GM19395 (cell line): ENCODE results near the gene RAPGEF1.
A peak's percentile ranks its signal among the peaks of the same experiment; 100 is the strongest.
"Not testable (repeated sequence)": the region's sequence is repeated elsewhere in the genome, so short reads cannot be mapped to it uniquely, and the experiment has no call there.

Experiments used
- ATAC-seq: cut with Tn5 transposase; IDR thresholded peaks from one replicate; pipeline ENCODE4 v1.9.1; 2021; ENCODE audit warnings: mild to moderate bottlenecking, moderate library complexity; ENCODE audit not compliant: unreplicated experiment

Gene RAPGEF1

DNA sequence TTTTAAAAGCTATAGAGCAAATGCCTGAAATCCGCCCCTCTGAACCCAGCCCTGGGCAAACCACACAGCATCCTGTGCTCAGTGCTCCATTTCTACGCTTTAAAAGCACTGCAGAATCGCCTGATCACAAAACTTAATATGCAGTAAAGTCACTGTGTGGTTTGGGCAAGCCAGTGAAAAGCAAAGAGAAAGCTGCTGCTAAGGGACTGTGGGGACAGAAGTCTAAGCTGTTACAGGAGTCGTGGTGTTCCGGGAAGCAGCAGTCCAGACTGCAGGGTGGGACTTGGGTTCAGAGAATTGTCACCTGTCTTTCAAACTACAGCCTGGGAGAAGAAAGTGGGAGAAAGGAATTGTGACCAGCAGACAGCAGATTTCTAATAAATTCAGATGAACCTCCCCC is 8.2 kb downstream of the RAPGEF1 start:
- ATAC-seq = no peak

DNA sequence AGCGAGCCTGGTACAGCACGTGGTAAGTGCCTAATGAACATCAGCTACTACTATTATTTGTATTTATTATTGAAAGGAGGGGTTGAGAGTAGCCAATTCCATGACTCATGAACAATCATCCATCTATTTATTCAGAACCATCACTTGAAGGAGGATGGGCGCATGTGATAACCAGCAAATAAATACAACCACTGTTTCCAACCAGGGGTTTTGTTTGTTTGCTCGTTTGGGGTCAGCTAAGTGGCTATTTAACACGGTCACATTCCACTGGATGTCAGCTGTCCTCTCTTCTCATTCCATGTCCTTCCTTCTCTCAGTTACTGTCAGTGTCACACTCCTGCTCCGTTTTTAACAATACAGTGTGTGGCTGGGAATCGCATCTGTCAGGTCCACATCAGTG is 8.6 kb downstream of the RAPGEF1 start:
- no peak for ATAC-seq

DNA sequence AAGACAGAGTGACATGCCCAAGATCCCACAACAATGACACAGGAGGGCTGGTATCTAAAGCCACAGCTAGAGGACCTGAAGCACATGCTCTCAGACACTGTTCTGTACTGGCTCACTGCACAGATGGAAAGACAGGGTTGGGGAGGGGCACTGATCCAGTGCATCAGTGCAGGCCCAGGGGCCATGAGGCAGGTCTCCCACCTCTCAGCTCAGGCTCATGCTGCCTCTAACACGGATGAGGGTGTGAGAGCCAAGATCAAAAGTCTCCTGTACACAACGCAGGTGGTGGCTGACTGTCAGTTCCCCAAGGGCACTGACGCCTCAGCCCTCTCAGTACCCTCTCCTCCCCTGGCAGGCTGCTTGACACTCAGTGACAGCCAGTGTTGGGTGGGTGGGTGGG is 10.9 kb downstream of the RAPGEF1 start:
- ATAC-seq = no peak

DNA sequence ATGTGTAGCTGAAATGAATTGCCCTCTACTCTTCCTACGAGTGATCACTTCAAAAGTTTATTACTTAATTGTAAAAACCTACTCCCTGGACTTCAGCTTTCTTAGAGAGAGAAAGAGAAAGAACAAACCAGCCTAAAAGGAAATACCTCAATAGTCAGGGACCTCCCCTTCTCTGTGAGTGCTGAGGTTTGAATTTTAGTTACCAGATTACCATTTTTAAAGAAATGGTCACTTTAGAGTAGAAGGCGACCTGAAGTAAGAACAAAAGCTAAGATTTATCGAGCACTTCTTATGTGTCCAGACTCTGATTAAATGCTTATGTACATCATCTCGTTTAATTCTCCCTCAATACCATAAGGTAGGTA is 11.3 kb downstream of the RAPGEF1 start:
- no peak for ATAC-seq

DNA sequence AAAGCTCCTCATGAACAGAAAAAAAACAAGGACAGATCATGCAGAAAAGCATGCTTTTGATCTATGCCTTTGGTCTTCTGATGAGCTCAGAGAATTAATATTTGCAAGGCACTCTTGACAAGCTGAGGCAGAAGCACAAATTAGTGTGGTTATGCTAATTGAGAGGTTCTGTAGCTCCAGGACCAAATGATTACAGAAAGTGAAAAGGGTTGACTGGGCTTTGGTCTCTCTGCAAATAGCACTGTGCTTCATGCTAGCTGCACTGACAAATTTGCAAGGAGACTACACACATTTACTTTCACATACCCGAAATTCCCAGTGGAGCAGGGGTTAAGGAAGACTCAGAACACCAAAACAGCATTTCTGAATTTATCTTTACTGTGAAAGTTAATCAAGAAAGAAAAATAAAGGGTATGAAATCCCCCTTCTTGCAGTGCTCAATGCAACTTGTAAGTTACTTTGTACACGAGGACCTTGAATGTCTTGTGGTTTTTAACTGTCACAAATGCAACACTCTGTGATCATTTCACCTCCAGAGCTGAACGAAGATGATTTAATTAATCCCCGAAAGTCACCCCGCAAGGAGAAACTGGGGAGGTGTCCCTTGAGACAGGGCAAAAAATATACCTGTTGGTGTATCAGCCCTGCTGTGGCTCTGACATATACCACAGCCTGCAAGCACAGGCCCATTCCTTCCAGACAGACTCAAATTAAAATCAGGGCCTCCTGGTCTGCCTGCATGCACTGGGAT is 11.9 kb downstream of the RAPGEF1 start:
- ATAC-seq = no peak

DNA sequence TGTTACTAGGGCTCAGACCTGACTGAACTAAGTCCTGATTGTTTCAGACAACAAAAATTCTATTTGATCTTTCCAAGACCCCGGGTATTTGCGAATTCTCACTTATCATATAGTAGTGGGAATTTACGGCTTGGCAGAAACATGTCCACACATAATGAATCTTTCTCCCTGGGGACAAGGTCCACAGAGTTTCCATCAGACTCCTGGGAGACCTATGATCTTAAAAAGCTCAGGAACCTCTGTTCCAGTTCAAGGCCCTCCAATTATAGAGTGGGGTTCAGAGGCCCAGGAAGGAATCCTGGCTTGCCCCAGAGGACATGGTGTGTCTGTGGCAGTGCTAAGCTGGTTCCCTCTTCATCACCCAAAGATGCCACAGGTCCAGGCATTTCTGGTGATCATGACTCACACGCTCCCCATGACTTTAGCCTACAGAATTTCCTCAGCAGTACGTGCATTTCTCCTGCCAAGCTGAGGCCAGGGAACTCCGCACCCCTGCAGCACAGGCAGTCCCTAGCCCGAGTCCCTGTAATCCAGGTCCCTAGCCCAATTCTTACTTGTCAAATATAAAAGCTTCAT is 12.6 kb downstream of the RAPGEF1 start:
- ATAC-seq = no peak

DNA sequence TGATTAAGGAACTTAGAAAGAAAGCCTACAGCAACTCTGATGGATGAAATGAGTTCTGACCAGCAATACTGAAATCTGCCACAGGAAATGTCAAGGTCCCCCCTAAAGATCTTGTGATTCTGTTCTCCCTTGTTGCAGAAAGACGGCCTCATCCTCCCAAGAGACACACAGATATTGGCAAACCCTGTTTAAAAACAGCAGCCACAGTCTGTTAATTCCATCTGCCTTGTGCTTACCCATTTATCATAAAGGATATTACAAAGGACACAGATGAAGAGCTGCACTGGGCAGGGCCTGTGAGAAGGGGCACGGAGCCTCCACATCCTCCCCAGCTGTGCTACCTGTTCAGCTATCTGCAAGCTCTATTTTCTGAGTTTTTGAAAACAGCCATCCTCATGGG is 15.2 kb downstream of the RAPGEF1 start:
- ATAC-seq = no peak

DNA sequence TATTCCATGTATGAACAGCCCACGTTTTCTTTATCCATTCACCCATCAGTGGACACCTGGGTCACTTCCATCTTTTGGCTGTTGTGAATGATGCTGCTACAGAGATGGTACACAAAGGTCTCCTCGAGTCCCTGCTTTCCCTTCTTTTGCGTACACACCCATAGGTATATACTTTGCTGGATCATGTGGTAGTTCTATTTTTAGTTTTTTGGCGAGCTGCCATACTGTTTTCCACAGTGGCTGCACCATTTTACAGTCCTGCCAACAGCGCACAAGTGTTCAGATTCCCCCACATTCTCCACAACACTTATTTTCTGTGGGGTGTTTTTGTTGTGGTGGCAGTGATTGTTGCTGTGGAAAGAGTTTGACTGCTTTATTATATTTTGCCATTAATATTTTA is 16.2 kb downstream of the RAPGEF1 start:
- ATAC-seq = no peak

DNA sequence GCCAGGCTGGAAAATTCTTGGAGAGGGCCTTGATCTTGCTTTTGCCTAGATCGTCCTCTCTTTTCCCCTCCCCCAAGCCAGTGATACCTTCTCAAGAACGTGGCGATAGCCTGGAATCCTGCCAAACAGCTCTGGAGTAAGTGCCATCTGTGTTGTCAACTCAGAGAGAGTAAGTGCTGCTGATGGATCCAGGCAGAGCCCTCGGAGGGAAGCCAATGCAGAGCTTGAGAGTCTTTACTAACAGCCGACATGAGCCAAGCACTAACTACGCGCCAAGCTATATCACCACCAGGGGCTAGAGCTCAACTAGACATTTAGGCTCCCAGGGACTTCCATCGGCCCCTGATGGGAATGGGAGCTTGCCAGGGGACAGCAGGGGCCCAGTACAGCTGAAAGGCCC is 17.6 kb downstream of the RAPGEF1 start:
- no peak for ATAC-seq

DNA sequence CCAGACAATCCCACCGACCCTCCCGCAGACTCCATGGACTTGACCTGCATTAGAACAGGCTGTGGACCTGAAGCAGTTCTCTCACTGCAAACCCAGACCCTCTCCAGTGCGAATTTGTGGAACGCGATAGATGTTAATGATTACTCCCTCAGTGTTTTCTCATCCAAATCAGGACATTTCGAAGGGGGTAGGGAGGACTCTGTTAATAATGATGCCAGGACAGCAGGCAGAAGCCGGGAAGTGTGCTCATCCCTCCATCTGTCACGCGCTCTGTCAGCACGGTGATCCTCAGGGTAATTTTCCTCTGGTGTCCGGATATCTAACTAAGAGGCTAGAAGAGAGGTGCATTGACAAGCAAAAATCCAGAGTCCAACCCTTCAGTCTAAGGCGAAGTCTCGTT is 18.8 kb downstream of the RAPGEF1 start:
- no peak for ATAC-seq

DNA sequence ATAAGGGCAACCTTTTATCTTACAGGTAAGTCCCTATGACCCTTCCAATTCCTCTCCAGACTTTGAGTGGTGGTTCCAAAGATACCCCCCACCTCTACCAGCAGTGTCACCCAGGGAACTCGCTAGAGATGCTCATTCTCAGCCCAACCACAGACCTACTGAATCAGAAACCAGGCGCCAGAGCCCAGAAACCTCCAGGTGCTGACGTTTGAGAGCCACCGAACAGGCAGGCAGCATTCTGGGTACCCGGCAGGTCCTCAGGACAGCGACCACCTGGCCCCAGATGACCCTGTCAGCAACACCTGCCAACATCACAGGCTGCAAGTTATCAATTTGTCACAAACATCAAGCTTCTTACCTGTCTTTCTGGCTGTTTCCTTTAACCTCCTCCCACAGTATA is 19.5 kb downstream of the RAPGEF1 start:
- no peak for ATAC-seq

DNA sequence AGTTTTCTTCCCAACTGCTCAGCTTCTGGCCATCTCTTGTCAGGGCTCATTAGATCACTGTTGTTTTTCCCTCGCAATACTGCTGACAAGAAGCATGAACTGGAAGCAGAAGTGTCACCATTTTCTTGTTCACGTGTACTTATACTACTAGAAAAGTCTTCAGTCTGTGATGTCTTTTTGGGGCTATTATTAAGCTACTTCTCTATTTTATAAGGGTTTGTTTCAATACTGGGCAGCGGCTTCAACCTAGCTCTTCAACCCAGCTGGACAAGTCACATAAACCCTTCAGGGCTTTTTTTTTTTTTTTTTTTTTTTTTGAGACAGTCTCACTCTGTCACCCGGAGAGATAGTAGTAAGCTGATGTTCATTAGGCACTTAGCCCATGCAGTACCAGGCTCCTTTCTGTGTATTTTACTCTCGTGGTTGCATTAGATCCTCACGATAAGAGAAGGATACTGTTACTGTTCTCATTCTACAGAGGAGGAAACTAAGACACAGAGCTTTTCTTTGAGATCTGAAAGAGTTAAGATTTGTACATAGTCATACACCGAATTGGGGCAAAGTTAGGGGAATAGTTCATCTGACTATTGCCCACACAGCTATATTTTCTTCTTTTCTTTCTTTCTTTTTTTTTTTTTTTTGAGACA is 20.5 kb downstream of the RAPGEF1 start:
- ATAC-seq = peak; percentile 38

DNA sequence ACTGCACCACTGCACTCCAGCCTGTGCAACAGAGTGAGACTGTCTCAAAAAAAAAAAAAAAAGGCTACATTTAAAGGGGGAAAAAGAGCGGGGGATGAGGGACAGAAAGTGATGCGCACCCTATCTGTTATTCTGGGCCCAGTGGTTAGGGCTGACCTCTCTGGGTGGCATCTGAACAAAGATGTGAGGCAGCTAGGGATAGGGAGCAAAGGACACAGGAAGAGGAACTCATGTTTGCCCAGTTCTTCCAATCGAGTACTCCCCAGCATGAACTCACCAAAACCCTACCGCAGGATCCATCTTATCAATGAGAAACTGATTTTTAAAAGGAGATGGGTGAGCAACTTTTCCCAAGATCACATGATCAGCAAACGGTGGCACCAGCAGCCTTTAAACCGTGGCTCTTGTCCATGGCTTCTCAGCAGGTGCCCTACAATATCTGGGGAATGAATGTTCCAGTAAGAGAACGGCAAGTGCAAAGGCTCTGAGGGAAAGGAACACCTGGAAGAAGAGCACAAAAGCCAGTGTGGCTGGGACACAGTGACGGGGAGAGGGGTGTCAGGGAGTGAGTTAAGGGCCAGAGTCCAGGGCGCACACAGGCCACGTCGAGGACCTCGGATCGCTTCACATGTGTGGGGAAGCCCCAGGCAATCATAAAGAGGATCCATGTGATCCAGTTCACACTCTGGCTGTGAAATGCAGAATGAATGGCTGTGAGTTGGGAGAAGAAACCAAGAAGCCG is 22.0 kb downstream of the RAPGEF1 start:
- ATAC-seq = no peak

DNA sequence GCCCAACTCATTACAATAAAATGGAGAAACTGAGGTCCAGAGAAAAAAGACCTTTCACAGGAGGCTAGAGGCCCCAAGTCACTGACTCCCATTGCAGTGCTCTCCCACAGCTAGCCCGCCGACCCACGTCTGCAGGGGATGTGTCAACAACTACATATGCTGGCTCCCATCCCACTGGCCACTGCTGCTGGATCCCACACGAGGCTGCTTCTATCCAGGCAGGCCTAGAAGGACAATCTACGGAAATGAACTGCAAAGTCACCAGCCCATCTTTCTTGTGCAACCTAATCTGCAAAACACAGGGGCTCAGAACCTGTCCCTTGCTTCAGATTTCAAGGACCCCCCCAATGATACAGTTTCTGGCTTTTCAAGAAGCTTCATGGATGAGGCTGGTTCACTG is 24.0 kb downstream of the RAPGEF1 start:
- ATAC-seq = no peak

DNA sequence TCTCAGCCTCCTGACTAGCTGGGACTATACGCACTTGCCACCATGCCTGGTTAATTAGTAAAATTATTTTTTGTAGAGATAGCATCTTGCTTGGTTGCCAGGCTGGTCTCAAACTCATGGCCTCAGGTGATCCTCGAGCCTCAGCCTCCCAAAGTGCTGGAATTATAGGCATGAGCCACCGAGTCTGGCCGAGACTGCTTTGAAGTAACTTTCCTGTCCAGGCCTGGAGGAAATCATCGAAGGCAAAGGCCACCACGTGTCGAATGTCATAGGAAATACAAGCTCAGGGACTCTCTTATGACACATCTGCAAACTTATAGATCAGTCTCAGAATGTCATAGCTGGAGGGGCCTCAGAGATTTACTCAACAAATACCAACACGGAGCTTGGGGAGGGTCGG is 25.1 kb downstream of the RAPGEF1 start:
- no peak for ATAC-seq

DNA sequence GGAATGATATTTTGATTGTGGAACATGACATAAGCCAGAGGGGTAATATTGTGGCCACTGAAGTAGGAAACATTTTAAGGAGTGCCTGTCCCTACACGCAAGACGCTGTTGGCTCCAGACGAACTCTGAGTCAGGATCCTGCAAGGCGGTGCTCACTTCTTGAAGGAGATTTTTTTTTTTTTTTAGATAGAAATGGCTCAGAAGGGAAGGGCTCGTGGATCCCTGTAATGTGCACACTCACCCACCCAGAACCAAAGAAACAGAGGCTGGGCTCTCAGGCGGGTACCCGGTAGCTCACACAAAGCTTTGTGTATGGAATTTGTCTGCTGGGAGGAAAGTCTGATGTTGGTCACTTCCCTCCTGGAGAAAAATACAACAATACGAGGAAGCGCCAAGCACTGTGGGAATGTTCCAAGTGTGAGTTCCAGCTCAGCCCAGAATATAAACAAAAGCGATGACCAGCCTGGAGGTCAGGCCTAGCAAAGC is 25.7 kb downstream of the RAPGEF1 start:
- ATAC-seq = no peak

DNA sequence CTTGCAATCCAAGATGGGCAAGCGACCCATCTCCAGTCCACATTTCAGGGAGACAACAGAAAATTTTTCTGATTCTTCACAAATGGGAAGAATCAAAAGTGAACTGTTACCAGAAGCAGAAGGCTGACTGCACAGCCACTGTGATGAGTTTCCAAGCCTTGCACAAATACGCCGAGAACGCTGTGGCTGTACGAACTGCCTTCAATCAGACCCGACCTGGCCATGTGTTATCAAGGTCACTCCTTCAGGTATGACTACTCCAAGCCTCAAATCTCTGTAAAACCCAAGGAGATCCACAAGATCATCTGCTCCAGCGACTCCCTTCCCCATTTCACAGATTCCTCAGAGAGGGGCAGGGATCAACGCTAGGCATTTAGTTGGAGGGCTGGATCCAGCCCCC is 26.9 kb downstream of the RAPGEF1 start:
- ATAC-seq = no peak

DNA sequence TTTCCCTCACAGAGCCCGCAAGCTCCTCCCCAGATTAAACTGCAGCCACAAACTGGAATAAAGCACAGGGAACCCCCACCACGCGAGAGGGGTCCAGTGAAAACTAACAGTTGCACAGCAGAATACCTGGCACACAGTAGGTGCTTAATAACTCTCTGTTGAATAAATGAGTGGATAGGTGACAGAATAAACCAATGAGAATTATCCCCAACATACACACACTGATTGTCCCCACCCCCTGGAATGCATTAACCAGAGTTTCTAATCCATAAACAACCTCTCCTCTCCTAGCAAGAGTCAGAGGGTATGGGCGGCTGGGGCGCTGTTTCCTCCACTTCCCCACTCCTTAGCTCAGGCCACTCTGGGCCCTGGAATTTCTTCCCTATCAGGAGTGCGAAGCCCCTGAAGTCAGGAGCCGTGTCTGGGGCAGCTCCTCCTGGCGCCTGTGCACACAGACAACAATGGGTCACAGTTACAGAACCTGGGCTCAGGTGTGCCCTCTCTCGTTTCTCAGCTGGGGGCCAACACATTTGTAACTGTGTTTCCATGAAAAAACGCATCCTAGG is 27.6 kb downstream of the RAPGEF1 start:
- ATAC-seq = no peak

DNA sequence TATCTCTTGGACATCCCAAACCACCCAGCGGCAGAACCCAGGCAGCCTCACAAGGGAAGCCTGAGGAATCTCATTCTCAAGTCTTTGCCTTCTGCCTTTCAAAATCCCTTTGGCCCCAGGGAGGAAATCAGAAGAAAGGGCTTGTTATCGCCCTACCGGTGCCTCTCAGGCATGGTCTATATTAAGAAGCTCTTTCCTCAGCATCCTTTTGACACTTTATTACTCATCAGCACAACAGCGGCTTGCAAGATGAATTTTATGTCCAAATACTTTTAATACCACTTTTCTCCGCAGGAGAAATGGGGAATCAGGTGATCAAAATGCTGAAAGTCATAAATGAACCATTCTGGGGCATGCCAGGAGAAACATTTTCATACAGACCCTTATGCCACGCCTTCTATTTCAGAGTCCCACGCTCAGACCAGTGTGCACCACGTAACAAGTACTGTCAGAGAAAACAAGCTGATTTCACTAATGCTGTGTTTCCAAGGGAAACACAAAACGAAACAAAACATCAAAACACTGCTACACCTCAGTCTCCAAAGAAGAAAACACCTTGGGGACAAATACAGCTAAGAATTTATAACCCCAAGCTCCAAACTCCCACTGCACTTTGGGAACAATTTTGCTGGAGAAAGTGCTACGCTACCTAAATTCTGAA is 30.0 kb downstream of the RAPGEF1 start:
- peak; percentile 57 for ATAC-seq

DNA sequence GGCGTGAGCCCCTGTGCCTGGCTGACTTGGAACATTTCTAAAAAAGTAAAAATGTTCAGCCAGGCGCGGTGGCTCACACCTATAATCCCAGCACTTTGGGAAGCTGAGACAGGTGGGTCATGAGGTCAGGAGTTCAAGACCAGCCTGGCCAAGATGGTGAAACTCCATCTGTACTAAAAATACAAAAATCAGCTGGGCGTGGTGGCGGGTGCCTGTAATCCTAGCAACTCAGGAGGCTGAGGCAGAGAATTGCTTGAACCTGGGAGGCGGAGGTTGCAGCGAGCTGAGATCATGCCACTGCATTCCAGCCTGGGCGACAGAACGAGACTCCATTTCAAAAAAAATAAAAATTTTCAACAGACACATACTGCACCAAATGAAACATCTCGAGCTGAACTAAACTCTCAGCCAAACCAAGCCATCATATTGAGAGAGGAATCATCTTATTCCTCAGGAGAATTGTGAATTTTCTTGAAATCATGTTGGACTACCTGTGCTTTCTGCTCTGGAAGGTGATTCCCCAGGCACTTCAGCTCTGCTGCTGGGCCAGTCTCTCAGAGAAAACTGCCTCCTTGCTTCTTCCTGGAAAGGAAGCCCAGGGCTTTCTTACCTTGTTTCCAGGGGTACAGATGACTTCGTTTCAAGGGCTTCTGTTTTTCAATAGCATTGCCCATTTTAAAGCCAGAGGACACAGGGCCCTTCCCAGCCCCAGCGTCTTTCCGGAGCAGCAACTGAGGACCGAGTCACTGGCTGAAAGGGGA is 30.7 kb downstream of the RAPGEF1 start:
- not testable (repeated sequence) for ATAC-seq
